ENCODE measurements around the gene MAML2.

- TF ChIP-seq CTCF (conservative IDR thresholded peaks at IDR 0.05): no peak
- no peak for TF ChIP-seq EZH2 (IDR thresholded peaks at IDR 0.05; ENCODE audit: low read depth)
These were observed 298.2 kb downstream of the MAML2 start for GRCh38 chr11:96044747-96045146.

All from PC-9 (cell line).